Pancreas (tissue), 10 donors: ENCODE results near the gene CHCHD1. TPM values are rescaled to one million over a fixed set of nuclear protein-coding genes. Genes with fewer than 3 reads are reported as not detected.
A peak's percentile ranks its signal among the peaks of the same experiment; 100 is the strongest.

ENCODE experiments used
- ATAC-seq, 4 donors: fragments of 200-7000 bp; cut with Tn5 transposase; one replicate each; pipeline versions ENCODE4 v1.8.0 to v1.9.1; 2020; ENCODE audit warnings: mild to moderate bottlenecking in 4 of 4, moderate library complexity in 4 of 4
- DNase-seq, 6 donors: peaks; one replicate each; pipeline ENCODE4 v3.0.0-alpha.2; 2020
- FAIRE-seq: peaks from 2 replicates; lab custom pipeline; 2012; peaks lifted over from hg19 to GRCh38; lab: Jason Lieb, UNC
- H3K27ac ChIP-seq, 4 donors: fragments of 200-600 bp; sonication (generic); 1 replicate in 3 of 4; 2 replicates in 1 of 4; pipeline versions ENCODE4 v1.5.0 to v1.8.0; 2020
- H3K27me3 ChIP-seq, 4 donors: fragments of 200-600 bp; one replicate each; pipeline ENCODE4 v1.8.0; 2021
- H3K36me3 ChIP-seq, 3 donors: fragments of 200-600 bp; sonication (generic) in 1 of 3; one replicate each; pipeline versions ENCODE4 v1.5.0 to v1.8.0; 2020 to 2021
- H3K4me1 ChIP-seq, 3 donors: fragments of 200-600 bp; one replicate each; pipeline ENCODE4 v1.8.0; 2021
- H3K4me3 ChIP-seq, 4 donors: fragments of 200-600 bp; sonication (generic) in 2 of 4; one replicate each; pipeline versions ENCODE4 v1.5.0 to v1.8.0; 2020 to 2021
- H3K9me3 ChIP-seq, 4 donors: fragments of 200-600 bp; one replicate each; pipeline ENCODE4 v1.8.0; 2021
- WGBS, 2 donors: extraction: QIAGEN DNeasy Blood & Tissue Kit; methylation state at CpG; one replicate each; pipeline ENCODE4 v1.1.7; 2013; 5-methylcytosine and 5-hydroxymethylcytosine counted together
- intact Hi-C, 3 donors: fragments of 100-400 bp; cut with DNase I; formaldehyde crosslinking; loops; one replicate each; pipeline versions ENCODE4 v1.11.1 to v1.14.2; 2022
- polyA plus RNA-seq, 2 donors: library from polyadenylated mRNA; stranded (reverse); fragments of 200-250 nt; gene quantifications; one replicate each; pipeline ENCODE4 v1.2.3, GENCODE V29; 2013
- total RNA-seq, 6 donors: library from RNA; stranded (reverse); fragmentation: NEBNext Ultra II Directional in 4 of 6; extraction: Animal tissue kit (Norgen Biotek cat#: 25700) in 4 of 6; gene quantifications; one replicate each; pipeline versions ENCODE4 v1.2.1 to v1.2.4, GENCODE V29; 2021 to 2023
- TF ChIP-seq, protein P1 (sequence below), 4 donors: fragments of 200-600 bp; sonication (generic) in 3 of 4; IDR thresholded peaks; one replicate each; pipeline versions ENCODE4 v1.5.0 to v1.8.0; 2021; ENCODE audit warnings: antibody characterized with exemption in 4 of 4
- donor health status: healthy with polysubstance abuse.
- donor health status: DM: no; HTN: no; CAD: no; lungs with moderate emphysema.
- donor health status: DM: no; HTN: no; CAD: no.
- donor health status: control.
- donor health status: control.
- donor health status: Bipolar disorder and iron deficiency.
- donor health status: DM: yes; HTN: yes; CAD: no.
- donor health status: DM: no; HTN: no; CAD: no.
- donor health status: DM: no; HTN: no; CAD: no.
- donor health status: DM: yes; HTN: yes; CAD: no.

Gene CHCHD1
- 1 to 10 TPM; 4.4 to 9.6 (median 7.3) TPM for total RNA-seq
- polyA plus RNA-seq: 10 to 100 TPM; 26.3 to 31.7 TPM

DNA sequence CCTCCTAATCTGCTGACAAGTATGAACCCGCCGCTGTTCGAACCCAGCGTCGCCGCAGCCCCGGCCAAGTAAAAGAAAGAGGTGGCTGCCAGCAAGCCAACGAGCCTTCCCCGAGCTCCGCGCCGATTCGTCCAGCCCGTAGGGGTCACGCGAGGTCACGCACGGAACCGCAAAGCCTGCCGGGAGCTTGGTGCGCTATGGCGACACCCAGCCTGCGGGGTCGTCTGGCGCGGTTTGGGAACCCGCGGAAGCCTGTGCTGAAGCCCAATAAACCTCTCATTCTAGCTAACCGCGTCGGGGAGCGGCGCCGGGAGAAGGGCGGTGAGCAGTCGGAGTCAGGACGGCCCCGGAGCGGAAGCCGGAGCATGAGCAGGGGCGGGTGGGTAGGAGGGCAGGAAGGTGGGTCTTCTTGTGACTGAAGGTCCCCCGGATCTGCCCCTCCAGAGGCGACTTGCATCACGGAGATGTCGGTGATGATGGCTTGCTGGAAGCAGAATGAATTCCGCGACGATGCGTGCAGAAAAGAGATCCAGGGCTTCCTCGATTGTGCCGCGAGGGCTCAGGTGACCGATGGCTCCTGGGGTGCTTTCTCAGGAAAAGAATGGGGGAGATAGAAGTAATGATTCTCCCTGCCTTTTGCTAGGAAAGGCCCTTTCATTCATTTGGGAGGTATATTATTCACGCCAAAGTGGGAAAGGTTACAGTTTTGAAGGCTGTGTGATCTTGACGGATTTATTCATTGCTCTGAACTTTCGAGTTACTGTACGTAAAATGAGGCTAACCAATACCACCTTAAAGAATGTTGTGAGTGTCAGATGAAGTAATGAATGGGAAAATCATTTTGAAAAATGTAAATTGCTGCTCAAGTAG is at the start of gene CHCHD1:
Gene CHCHD1, plus strand, starts transcription at position 170 of the 870 bp plus-strand sequence. Its CDS starts 28 bp downstream, at position 198.
- H3K36me3 ChIP-seq: no peaks in the 10 kb centered on the region
- intact Hi-C loops: no loop called here
- peak; percentile 72 to 86 (median 81) for ATAC-seq
- peaks cover 13 to 29% (median 22%) of the 10 kb centered on the region in 3 donors for H3K4me1 ChIP-seq
- H3K27ac ChIP-seq: peak within 1 kb of the TSS; percentile 69 to 91 (median 77)
- H3K27me3 ChIP-seq: no peaks in the 10 kb centered on the region
- no peaks in the 10 kb centered on the region for H3K9me3 ChIP-seq
- H3K4me3 ChIP-seq: peak within 1 kb of the TSS; percentile 59 to 99 (median 87)
- 1% methylated on average over 57 of the region's 57 CpGs for WGBS, 2 donors
- TF ChIP-seq, protein P1, sequence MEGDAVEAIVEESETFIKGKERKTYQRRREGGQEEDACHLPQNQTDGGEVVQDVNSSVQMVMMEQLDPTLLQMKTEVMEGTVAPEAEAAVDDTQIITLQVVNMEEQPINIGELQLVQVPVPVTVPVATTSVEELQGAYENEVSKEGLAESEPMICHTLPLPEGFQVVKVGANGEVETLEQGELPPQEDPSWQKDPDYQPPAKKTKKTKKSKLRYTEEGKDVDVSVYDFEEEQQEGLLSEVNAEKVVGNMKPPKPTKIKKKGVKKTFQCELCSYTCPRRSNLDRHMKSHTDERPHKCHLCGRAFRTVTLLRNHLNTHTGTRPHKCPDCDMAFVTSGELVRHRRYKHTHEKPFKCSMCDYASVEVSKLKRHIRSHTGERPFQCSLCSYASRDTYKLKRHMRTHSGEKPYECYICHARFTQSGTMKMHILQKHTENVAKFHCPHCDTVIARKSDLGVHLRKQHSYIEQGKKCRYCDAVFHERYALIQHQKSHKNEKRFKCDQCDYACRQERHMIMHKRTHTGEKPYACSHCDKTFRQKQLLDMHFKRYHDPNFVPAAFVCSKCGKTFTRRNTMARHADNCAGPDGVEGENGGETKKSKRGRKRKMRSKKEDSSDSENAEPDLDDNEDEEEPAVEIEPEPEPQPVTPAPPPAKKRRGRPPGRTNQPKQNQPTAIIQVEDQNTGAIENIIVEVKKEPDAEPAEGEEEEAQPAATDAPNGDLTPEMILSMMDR (IDR thresholded peaks at IDR 0.05): no peak
- peak; percentile 86 to 97 (median 90) for DNase-seq
- FAIRE-seq: no peak

DNA sequence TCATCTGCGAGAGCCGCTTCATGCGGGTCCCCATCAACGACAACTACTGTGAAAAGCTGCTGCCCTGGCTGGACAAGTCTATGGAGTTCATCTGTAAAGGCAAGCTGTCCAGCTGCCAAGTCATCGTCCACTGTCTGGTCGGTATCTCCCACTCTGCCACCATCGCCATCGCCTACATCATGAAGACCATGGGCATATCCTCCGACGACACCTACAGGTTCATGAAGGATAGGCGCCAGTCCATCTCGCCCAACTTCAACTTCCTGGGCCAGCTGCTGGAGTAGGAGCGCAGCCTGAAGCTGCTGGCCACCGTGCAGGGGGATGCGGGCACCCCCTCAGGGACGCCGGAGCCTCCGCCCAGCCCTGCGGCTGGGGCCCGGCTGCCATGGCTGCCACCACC is 49.4 kb upstream of the CHCHD1 start:
- 92 to 98% methylated on average over 20 of the region's 20 CpGs for WGBS, 2 donors
- H3K27me3 ChIP-seq: no peaks in the 10 kb centered on the region
- H3K36me3 ChIP-seq: peaks cover 0 to 13% (median 0%) of the 10 kb centered on the region in 3 donors
- no peak overlapping the region for H3K4me3 ChIP-seq
- no peak for FAIRE-seq
- TF ChIP-seq, protein P1 (IDR thresholded peaks at IDR 0.05): no peak
- ATAC-seq: no peak
- peaks cover 0 to 10% (median 7%) of the 10 kb centered on the region in 3 donors for H3K4me1 ChIP-seq
- DNase-seq: peak in 2 of 6 donors; percentile 19 to 57
- no peak overlapping the region for H3K27ac ChIP-seq
- intact Hi-C loops: no loop called here
- H3K9me3 ChIP-seq: no peaks in the 10 kb centered on the region

DNA sequence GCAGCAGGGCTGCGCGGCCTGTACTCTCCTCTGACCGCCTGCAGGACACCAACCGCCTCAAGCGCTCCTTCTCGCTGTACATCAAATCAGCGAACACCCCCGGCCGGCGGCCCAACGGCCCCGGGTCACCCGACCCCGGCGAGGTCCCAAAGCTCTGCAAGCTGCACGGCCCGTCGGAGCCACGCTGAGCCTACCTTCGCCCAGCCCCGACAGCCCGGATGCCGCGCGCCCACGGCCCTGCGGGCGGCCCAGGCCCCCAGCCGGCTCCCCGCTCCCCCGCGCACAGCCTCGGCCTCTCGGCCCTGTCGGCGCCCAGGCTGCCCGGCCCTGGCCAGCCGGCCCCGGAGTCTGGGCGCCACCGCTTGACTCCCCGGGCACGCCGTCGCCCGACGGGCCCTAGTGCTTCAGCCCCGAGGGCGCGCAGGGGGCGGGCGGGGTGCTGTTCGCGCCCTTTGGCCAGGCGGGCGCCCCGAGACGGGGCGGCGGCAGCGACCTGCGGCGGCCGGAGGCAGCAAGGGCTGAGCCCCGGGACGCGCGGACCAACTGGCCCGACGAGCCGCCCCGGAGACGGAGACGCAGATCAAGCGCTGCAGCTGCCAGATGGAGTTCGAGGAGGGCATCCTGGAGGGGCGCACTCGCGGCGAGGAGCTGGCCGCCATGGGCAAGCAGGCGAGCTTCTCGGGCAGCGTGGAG is 48.8 kb upstream of the CHCHD1 start:
- Histone ChIP-seq H3K4me3 (no peak overlapping the region), H3K27ac (no peak overlapping the region), H3K9me3 (no peaks in the 10 kb centered on the region), H3K36me3 (peaks cover 0 to 12% (median 0%) of the 10 kb centered on the region in 3 donors), H3K27me3 (no peaks in the 10 kb centered on the region), H3K4me1 (peaks cover 0 to 10% (median 7%) of the 10 kb centered on the region in 3 donors)
- 85% methylated on average over 75 to 84 of the region's 84 CpGs for WGBS, 2 donors
- intact Hi-C loops: no loop called here
- DNase-seq: peak in 2 of 6 donors; percentile 39 to 82
- TF ChIP-seq, protein P1 (IDR thresholded peaks at IDR 0.05): no peak
- no peak for ATAC-seq
- no peak for FAIRE-seq

DNA sequence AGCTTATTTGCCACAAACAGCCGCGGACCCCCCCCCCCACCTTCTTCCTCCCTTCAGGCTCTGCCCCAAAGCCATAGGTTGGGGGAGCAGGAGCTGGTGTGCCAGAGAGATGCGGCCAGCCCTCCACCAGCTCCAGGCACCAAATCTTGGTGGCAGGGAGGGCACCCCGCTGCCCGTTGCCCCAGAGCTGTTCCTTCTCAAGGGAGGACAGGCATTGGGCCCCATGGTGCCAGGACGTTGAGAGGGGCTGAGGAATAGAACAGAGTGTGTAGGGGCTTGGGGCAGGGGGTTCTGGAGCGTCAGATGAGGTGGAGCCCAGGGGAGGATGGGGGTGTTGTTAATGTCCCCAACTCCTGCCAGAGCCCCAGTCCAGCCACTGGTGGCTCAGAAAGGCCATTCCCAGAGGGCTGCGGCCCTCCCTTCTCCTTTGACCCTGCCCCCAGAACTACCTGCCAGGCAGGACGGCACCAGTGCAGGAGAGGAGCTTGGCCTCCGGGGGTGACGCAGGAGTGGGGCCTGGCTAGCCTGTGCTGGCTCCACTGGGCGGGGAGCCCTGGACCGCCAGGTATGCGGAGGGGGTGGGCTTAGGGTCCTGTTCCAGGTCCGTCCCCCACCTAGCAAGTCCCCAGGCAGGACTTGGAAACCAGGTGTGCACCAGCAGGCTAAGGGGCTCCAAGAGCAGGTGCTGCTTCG is 47.7 kb upstream of the CHCHD1 start:
- WGBS, 2 donors: 89% methylated on average over 15 to 16 of the region's 16 CpGs
- H3K9me3 ChIP-seq: no peaks in the 10 kb centered on the region
- no peak for ATAC-seq
- H3K27me3 ChIP-seq: no peaks in the 10 kb centered on the region
- intact Hi-C loops: no loop called here
- DNase-seq: peak in 2 of 6 donors; percentile 31 to 56
- no peak overlapping the region for H3K27ac ChIP-seq
- TF ChIP-seq, protein P1 (IDR thresholded peaks at IDR 0.05): no peak
- FAIRE-seq: no peak
- peaks cover 0 to 7% (median 7%) of the 10 kb centered on the region in 3 donors for H3K4me1 ChIP-seq
- no peak overlapping the region for H3K4me3 ChIP-seq
- peaks cover 0 to 12% (median 0%) of the 10 kb centered on the region in 3 donors for H3K36me3 ChIP-seq
